Stromal cell of bone marrow (primary cell): ENCODE measurements around the gene LAIR1.
"Not testable (repeated sequence)": the region's sequence is repeated elsewhere in the genome, so short reads cannot be mapped to it uniquely, and the experiment has no call there.

ENCODE experiments used
- DNase-seq: peaks from one replicate; pipeline ENCODE4 v3.0.0-alpha.2; 2012; ENCODE audit warnings: low read depth

Gene LAIR1

GRCh38 chr19:54364775-54365257, at the start of gene LAIR1:
Gene LAIR1 (minus strand): TSS chr19:54364931. CDS start chr19:54364804, 127 bp downstream.
- DNase-seq = no peak

GRCh38 chr19:54414156-54414555, 49.4 kb upstream of the LAIR1 start:
- no peak for DNase-seq

GRCh38 chr19:54412877-54413276, 48.1 kb upstream of the LAIR1 start:
- no peak for DNase-seq

GRCh38 chr19:54411033-54411432, 46.3 kb upstream of the LAIR1 start:
- no peak for DNase-seq

- no peak for DNase-seq
These were observed 43.8 kb upstream of the LAIR1 start for GRCh38 chr19:54408456-54409026.

- no peak for DNase-seq
These were observed 43.0 kb upstream of the LAIR1 start for GRCh38 chr19:54407780-54408179.

GRCh38 chr19:54405628-54406027, 40.9 kb upstream of the LAIR1 start:
- DNase-seq = no peak

GRCh38 chr19:54403054-54403453, 38.3 kb upstream of the LAIR1 start:
- no peak for DNase-seq

GRCh38 chr19:54400913-54401312, 36.2 kb upstream of the LAIR1 start:
- DNase-seq = no peak

- no peak for DNase-seq
These were observed 34.5 kb upstream of the LAIR1 start for GRCh38 chr19:54399189-54399588.

GRCh38 chr19:54395685-54396084, 31.0 kb upstream of the LAIR1 start:
- no peak for DNase-seq

- no peak for DNase-seq
These were observed 28.6 kb upstream of the LAIR1 start for GRCh38 chr19:54393381-54393780.

GRCh38 chr19:54392105-54392504, 27.4 kb upstream of the LAIR1 start:
- DNase-seq = no peak

- DNase-seq = no peak
These were observed 26.9 kb upstream of the LAIR1 start for GRCh38 chr19:54391589-54392061.

GRCh38 chr19:54390942-54391577, 26.3 kb upstream of the LAIR1 start:
- peak; percentile 25 for DNase-seq

- no peak for DNase-seq
These were observed 24.8 kb upstream of the LAIR1 start for GRCh38 chr19:54389553-54389952.

GRCh38 chr19:54388802-54389139, 24.0 kb upstream of the LAIR1 start:
- no peak for DNase-seq

GRCh38 chr19:54387991-54388801, 23.5 kb upstream of the LAIR1 start:
- DNase-seq = no peak

GRCh38 chr19:54383330-54383729, 18.6 kb upstream of the LAIR1 start:
- no peak for DNase-seq

GRCh38 chr19:54382041-54382440, 17.3 kb upstream of the LAIR1 start:
- DNase-seq = not testable (repeated sequence)

- no peak for DNase-seq
These were observed 16.2 kb upstream of the LAIR1 start for GRCh38 chr19:54380897-54381296.

GRCh38 chr19:54379187-54379678, 14.5 kb upstream of the LAIR1 start:
- DNase-seq = no peak
